SU-DHL-6 (cell line): ENCODE measurements around the gene NFKBIE.

Experiments used
- H2AFZ ChIP-seq: fragments of 200-600 bp; sonication (generic); 2 replicates; pipeline ENCODE4 v1.6.1; 2014; ENCODE audit warnings: low read depth, mild to moderate bottlenecking, moderate library complexity, mixed read lengths, antibody characterized with exemption, low read length; ENCODE audit not compliant: severe bottlenecking
- H3F3A ChIP-seq: fragments of 200-600 bp; shearing (Covaris generic); 2 replicates; pipeline ENCODE4 v1.6.0; 2016; ENCODE audit warnings: antibody characterized with exemption, mild to moderate bottlenecking; ENCODE audit not compliant: insufficient read depth
- H3K27ac ChIP-seq: fragments of 200-600 bp; sonication (generic); 2 replicates; pipeline ENCODE4 v1.5.1; 2016; ENCODE audit warnings: low read depth, mild to moderate bottlenecking, low read length, moderate library complexity, mixed read lengths
- H3K27me3 ChIP-seq: fragments of 200-600 bp; sonication (generic), shearing (Covaris generic); 2 replicates; pipeline ENCODE4 v1.6.0; 2014; ENCODE audit warnings: mild to moderate bottlenecking, low read length
- H3K36me3 ChIP-seq: fragments of 200-600 bp; sonication (generic); 2 replicates; pipeline ENCODE4 v1.6.1; 2014; ENCODE audit warnings: mild to moderate bottlenecking, low read length, mixed read lengths
- H3K4me2 ChIP-seq: fragments of 300-600, 200-600 bp; shearing (Covaris generic), sonication (generic); 2 replicates; pipeline ENCODE4 v1.6.0; 2014; ENCODE audit warnings: low read length, low read depth, mild to moderate bottlenecking; ENCODE audit not compliant: poor library complexity, severe bottlenecking
- H3K4me3 ChIP-seq: fragments of 200-600 bp; sonication (generic); 2 replicates; pipeline ENCODE4 v1.5.1; 2014; ENCODE audit warnings: antibody characterized with exemption, low read length, mild to moderate bottlenecking, mixed read lengths; ENCODE audit not compliant: insufficient read depth, poor library complexity, severe bottlenecking
- H3K79me2 ChIP-seq: fragments of 200-600 bp; sonication (generic); 2 replicates; pipeline ENCODE4 v1.6.1; 2014; ENCODE audit warnings: mild to moderate bottlenecking, low read length, moderate library complexity; ENCODE audit not compliant: insufficient read depth
- H3K9ac ChIP-seq: fragments of 200-600 bp; sonication (generic); 2 replicates; pipeline ENCODE4 v1.7.0; 2014; ENCODE audit warnings: mild to moderate bottlenecking, low read length
- H3K9me2 ChIP-seq: fragments of 200-600 bp; sonication (generic); replicated peaks from 2 replicates; pipeline ENCODE4 v1.6.1; 2014; ENCODE audit warnings: low read length; ENCODE audit not compliant: insufficient read depth
- H3K9me3 ChIP-seq: fragments of 200-600 bp; sonication (generic); 2 replicates; pipeline ENCODE4 v1.6.1; 2014; ENCODE audit warnings: low read length, mixed read lengths; ENCODE audit not compliant: insufficient read depth
- H4K20me1 ChIP-seq: fragments of 200-600 bp; sonication (generic); 2 replicates; pipeline ENCODE4 v1.6.1; 2014; ENCODE audit warnings: low read depth, mild to moderate bottlenecking, antibody characterized with exemption, low read length, moderate library complexity, mixed read lengths
- CTCF ChIP-seq: fragments of 200-600 bp; sonication (generic); IDR thresholded peaks from one replicate; pipeline ENCODE4 v1.5.1; 2017; ENCODE audit warnings: antibody characterized with exemption, mild to moderate bottlenecking, low read length, moderate library complexity; ENCODE audit not compliant: insufficient read depth, poor library complexity, severe bottlenecking
- EZH2phosphoT487 ChIP-seq: fragments of 200-600 bp; sonication (generic), shearing (Covaris generic); conservative IDR thresholded peaks from 2 replicates; pipeline ENCODE4 v1.6.1; 2018; ENCODE audit warnings: mild to moderate bottlenecking, antibody characterized with exemption, low read length, moderate library complexity, mixed read lengths

NFKBIE gene

GRCh38 chr6:44238687-44239350 lies 26.5 kb downstream of the NFKBIE start:
- Histone ChIP-seq H3K9ac (no peak overlapping the region), H2AFZ (no peak overlapping the region), H3K36me3 (no peaks in the 10 kb centered on the region), H3K79me2 (no peaks in the 10 kb centered on the region), H3K9me3 (no peaks in the 10 kb centered on the region), H4K20me1 (no peaks in the 10 kb centered on the region), H3K4me2 (no peak overlapping the region), H3F3A (peaks cover 8% of the 10 kb centered on the region), H3K4me3 (no peak overlapping the region), H3K9me2 (no peaks in the 10 kb centered on the region), H3K27me3 (no peaks in the 10 kb centered on the region), H3K27ac (no peak overlapping the region)
- TF ChIP-seq CTCF (no peak), EZH2phosphoT487 (no peak)

GRCh38 chr6:44237813-44238433 lies 27.4 kb downstream of the NFKBIE start:
- Histone ChIP-seq H3K27me3 (no peaks in the 10 kb centered on the region), H3K9me3 (no peaks in the 10 kb centered on the region), H3K9me2 (no peaks in the 10 kb centered on the region), H3K4me3 (peak overlapping the region; percentile 43), H3K79me2 (no peaks in the 10 kb centered on the region), H3K9ac (peak overlapping the region; percentile 54), H2AFZ (peak overlapping the region; percentile 78), H3K27ac (0 out of 2 replicates have a peak overlapping the region, but pooled peaks have one; percentile 4), H3F3A (peaks cover 8% of the 10 kb centered on the region), H4K20me1 (no peaks in the 10 kb centered on the region), H3K36me3 (no peaks in the 10 kb centered on the region), H3K4me2 (peak overlapping the region; percentile 64)
- TF ChIP-seq CTCF (peak; percentile 99), EZH2phosphoT487 (no peak)

GRCh38 chr6:44237021-44237812 lies 28.1 kb downstream of the NFKBIE start:
- H3F3A ChIP-seq: peaks cover 7% of the 10 kb centered on the region
- peak overlapping the region; percentile 64 for H3K4me2 ChIP-seq
- peak overlapping the region; percentile 43 for H3K4me3 ChIP-seq
- H3K9me3 ChIP-seq: no peaks in the 10 kb centered on the region
- H3K27ac ChIP-seq: 0 out of 2 replicates have a peak overlapping the region, but pooled peaks have one; percentile 4
- peak overlapping the region; percentile 54 for H3K9ac ChIP-seq
- no peaks in the 10 kb centered on the region for H3K79me2 ChIP-seq
- H4K20me1 ChIP-seq: no peaks in the 10 kb centered on the region
- peak overlapping the region; percentile 78 for H2AFZ ChIP-seq
- H3K36me3 ChIP-seq: no peaks in the 10 kb centered on the region
- TF ChIP-seq CTCF: no peak
- TF ChIP-seq EZH2phosphoT487: no peak
- H3K27me3 ChIP-seq: no peaks in the 10 kb centered on the region
- no peaks in the 10 kb centered on the region for H3K9me2 ChIP-seq
